Measurements from ENCODE around the gene PPIF. TPM values are rescaled to one million over a fixed set of nuclear protein-coding genes. Genes with fewer than 3 reads are reported as not detected.

PPIF gene
- total RNA-seq, 1 experiment from 2014 or later = 203 TPM

DNA sequence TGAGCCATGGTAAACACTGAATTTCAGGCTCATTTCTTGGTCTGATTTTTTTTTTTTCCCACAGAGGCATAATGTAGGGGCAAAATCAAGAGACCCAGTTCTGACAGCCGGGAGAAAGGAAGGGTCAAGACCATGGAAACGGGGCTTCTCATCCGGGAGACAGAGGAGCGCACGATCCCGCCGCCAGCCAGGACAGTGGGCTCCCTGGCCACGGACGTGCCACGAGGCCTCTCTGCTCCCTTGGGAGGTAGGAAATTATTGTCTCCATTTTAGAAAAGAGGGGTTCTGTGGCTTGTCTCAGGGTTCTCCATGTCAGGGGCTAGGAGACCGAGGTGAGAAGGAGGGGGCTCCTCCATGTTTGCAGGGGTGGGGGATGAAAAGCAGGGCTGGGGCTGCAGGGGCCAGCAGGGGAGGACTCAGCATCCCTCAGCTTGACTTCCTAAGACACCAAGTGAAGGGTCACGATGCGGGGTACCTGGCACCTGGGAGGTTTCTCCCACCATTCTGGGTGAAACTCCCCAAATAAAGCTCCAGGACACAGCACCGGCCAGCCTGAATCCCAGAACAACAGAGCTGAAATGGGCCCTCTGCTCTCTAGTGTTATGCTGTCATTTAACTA is 37.6 kb downstream of the PPIF start:
- Histone ChIP-seq H3K36me3 (ENCODE audit: low read depth) (no peaks in the 10 kb centered on the region), H3K27me3 (ENCODE audit: insufficient read depth, low read depth) (no peaks in the 10 kb centered on the region), H3K27ac (no peak overlapping the region), H3K4me1 (replicated peaks; ENCODE audit: insufficient read depth) (no peaks in the 10 kb centered on the region), H3F3A (ENCODE audit: insufficient read depth, low read depth) (no peaks in the 10 kb centered on the region), H3K9me3 (ENCODE audit: insufficient read depth, low read depth) (no peaks in the 10 kb centered on the region), H3K4me2 (no peak overlapping the region), H4K20me1 (ENCODE audit: insufficient read depth) (no peaks in the 10 kb centered on the region), H2AFZ (no peak overlapping the region), H3K9me2 (ENCODE audit: insufficient read depth) (no peaks in the 10 kb centered on the region), H3K79me2 (ENCODE audit: low read depth) (no peaks in the 10 kb centered on the region), H3K4me3 (no peak overlapping the region)
- BruUV-seq (replicated peaks) = no TSS peak
- DNase-seq = no peak
- intact Hi-C loops (cut with micrococcal nuclease; ENCODE audit: unreplicated experiment) = no loop called here
- ChIA-PET POLR2A (ENCODE audit: unreplicated experiment) (no interaction called here), CTCF (interaction anchor here (0.7 kb wide), 1 partner anchor 861 kb away, joined by 3 read pairs; no protein-coding TSS in a partner anchor)
- no peak for TF ChIP-seq EZH2 (IDR thresholded peaks at IDR 0.05; ENCODE audit: low read depth)
- no peak for TF ChIP-seq CTCF (conservative IDR thresholded peaks at IDR 0.05)

DNA sequence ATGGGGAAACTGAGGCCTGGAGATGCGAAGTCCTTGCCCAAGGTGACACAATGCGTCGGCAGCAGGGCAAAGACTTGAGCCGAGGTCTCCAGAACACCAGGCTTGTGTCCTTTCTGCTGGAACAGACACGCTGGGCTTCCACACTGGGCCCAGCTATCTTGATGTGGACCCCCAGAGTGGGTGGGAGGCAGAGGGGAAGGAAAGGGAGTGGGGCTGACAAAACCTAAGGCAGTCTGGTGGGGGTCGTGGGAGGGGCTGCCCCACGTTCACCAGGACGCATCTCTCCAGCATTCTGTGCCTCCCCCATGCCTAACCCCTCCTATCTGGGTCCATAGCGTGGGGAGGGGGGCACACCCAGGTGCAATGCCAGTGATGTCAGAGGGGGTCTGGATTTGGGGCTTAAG is 38.1 kb downstream of the PPIF start:
- no TSS peak for BruUV-seq (replicated peaks)
- Histone ChIP-seq H3K27me3 (ENCODE audit: insufficient read depth, low read depth) (no peaks in the 10 kb centered on the region), H3K9me3 (ENCODE audit: insufficient read depth, low read depth) (no peaks in the 10 kb centered on the region), H2AFZ (no peak overlapping the region), H3K9me2 (ENCODE audit: insufficient read depth) (no peaks in the 10 kb centered on the region), H3K4me2 (no peak overlapping the region), H3K79me2 (ENCODE audit: low read depth) (no peaks in the 10 kb centered on the region), H3K36me3 (ENCODE audit: low read depth) (no peaks in the 10 kb centered on the region), H3F3A (ENCODE audit: insufficient read depth, low read depth) (no peaks in the 10 kb centered on the region), H3K4me3 (no peak overlapping the region), H3K4me1 (replicated peaks; ENCODE audit: insufficient read depth) (no peaks in the 10 kb centered on the region), H4K20me1 (ENCODE audit: insufficient read depth) (no peaks in the 10 kb centered on the region), H3K27ac (no peak overlapping the region)
- intact Hi-C loops (cut with micrococcal nuclease; ENCODE audit: unreplicated experiment) = no loop called here
- DNase-seq = no peak
- ChIA-PET CTCF (no interaction called here), POLR2A (ENCODE audit: unreplicated experiment) (no interaction called here)
- TF ChIP-seq EZH2 (IDR thresholded peaks at IDR 0.05; ENCODE audit: low read depth) = no peak
- no peak for TF ChIP-seq CTCF (conservative IDR thresholded peaks at IDR 0.05)

DNA sequence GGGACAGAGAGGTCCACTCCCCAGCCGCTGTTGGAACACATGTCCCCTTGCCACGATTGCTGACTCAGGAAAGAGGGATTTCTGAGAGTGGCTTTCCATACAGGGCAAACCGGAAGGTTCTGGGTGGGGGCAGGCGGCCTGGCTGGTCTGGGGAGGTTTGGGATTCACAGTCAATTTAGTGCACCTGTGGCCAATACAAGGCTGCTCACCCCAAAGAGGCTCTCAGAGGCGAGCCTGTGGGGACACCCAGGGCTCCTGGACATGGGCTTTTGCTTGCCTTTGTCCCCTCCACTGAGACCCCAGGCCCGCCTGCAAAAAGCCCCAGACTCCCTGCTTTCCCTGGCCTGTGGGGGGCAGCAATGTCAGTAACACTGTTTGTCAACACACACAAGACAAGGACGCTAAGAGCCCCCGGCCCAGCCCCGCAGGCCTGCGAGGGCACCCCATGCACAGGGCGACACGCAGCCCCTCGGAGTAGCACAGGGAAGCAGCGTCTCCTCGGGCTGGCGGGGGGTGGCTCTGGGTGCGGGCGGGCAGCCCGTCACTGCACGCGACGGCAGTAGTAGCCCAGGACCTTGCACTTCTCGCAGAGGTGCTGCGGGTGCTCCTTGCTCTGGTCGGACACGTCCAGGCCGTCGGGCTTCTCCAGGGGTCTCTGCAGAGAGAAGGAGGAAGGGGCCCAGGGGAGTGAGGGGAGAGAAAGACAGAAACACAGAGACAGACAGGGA is 38.7 kb downstream of the PPIF start:
- no peaks in the 10 kb centered on the region for H4K20me1 ChIP-seq (ENCODE audit: insufficient read depth)
- POLR2A ChIA-PET (ENCODE audit: unreplicated experiment) = no interaction called here
- no peak for TF ChIP-seq EZH2 (IDR thresholded peaks at IDR 0.05; ENCODE audit: low read depth)
- no peak overlapping the region for H2AFZ ChIP-seq
- no peak for DNase-seq
- no peaks in the 10 kb centered on the region for H3K9me2 ChIP-seq (ENCODE audit: insufficient read depth)
- CTCF ChIA-PET = no interaction called here
- no peaks in the 10 kb centered on the region for H3K4me1 ChIP-seq (replicated peaks; ENCODE audit: insufficient read depth)
- H3K4me2 ChIP-seq = no peak overlapping the region
- H3K4me3 ChIP-seq = no peak overlapping the region
- intact Hi-C loops (cut with micrococcal nuclease; ENCODE audit: unreplicated experiment) = no loop called here
- no peaks in the 10 kb centered on the region for H3K9me3 ChIP-seq (ENCODE audit: insufficient read depth, low read depth)
- no peaks in the 10 kb centered on the region for H3K79me2 ChIP-seq (ENCODE audit: low read depth)
- no peaks in the 10 kb centered on the region for H3K27me3 ChIP-seq (ENCODE audit: insufficient read depth, low read depth)
- H3K27ac ChIP-seq = no peak overlapping the region
- BruUV-seq (replicated peaks) = no TSS peak
- H3F3A ChIP-seq (ENCODE audit: insufficient read depth, low read depth) = no peaks in the 10 kb centered on the region
- H3K36me3 ChIP-seq (ENCODE audit: low read depth) = no peaks in the 10 kb centered on the region
